Adrenal gland (tissue), 5 donors: Measurements from ENCODE around the gene MED14.

ENCODE experiments used
- CTCF ChIP-seq, 6 experiments: fragments of 450-650 bp in 4 of 6; fragments of 200-600 bp in 2 of 6; sonication (generic) in 1 of 6; IDR thresholded peaks; 1 replicate in 5 of 6; 2 replicates in 1 of 6; pipeline versions ENCODE4 v1.5.1 to v1.8.0; 2016 to 2021; ENCODE audit warnings: antibody characterized with exemption in 6 of 6, mild to moderate bottlenecking in 2 of 6, moderate library complexity in 1 of 6
- POLR2A ChIP-seq, 2 donors: fragments of 450-650 bp; IDR thresholded peaks; one replicate each; pipeline ENCODE4 v1.6.1; 2017; ENCODE audit warnings: antibody characterized with exemption in 2 of 2, mild to moderate bottlenecking in 2 of 2, moderate library complexity in 1 of 2
- donor health status: DM: no; HTN: no; CAD: no.

- TF ChIP-seq POLR2A (IDR thresholded peaks at IDR 0.05) (no peak), CTCF (IDR thresholded peaks at IDR 0.05) (no peak)
Measured at GRCh38 chrX:40628506-40628905, 106.8 kb downstream of the MED14 start.
